Peyer's patch (tissue), 4 donors: ENCODE results near the gene SLC17A8.

Experiments
- CTCF ChIP-seq, 6 experiments: fragments of 450-650 bp in 4 of 6; fragments of 200-600 bp in 2 of 6; sonication (generic) in 1 of 6; IDR thresholded peaks; one replicate each; pipeline ENCODE4 v1.5.1; 2017 to 2019; ENCODE audit warnings: antibody characterized with exemption in 6 of 6, mild to moderate bottlenecking in 3 of 6, moderate library complexity in 1 of 6
- POLR2A ChIP-seq, 2 donors: fragments of 450-650 bp; IDR thresholded peaks; one replicate each; pipeline ENCODE4 v1.5.1; 2017; ENCODE audit warnings: antibody characterized with exemption in 2 of 2, mild to moderate bottlenecking in 2 of 2, moderate library complexity in 2 of 2

- TF ChIP-seq CTCF (IDR thresholded peaks at IDR 0.05) (no peak), POLR2A (IDR thresholded peaks at IDR 0.05) (no peak)
Measured at GRCh38 chr12:100382338-100382737, 25.5 kb downstream of the SLC17A8 start.
